ENCODE results near the gene PPP1R27.
"Not testable (repeated sequence)": the region's sequence is repeated elsewhere in the genome, so short reads cannot be mapped to it uniquely, and the experiment has no call there.

Gene PPP1R27

GRCh38 chr17:81840826-81841778 lies 6.3 kb upstream of the PPP1R27 start:
- DNase-seq (ENCODE audit: low spot score), result no peak

- DNase-seq (ENCODE audit: low spot score), result not testable (repeated sequence)
These were observed 5.2 kb upstream of the PPP1R27 start for GRCh38 chr17:81840059-81840458.

DNA sequence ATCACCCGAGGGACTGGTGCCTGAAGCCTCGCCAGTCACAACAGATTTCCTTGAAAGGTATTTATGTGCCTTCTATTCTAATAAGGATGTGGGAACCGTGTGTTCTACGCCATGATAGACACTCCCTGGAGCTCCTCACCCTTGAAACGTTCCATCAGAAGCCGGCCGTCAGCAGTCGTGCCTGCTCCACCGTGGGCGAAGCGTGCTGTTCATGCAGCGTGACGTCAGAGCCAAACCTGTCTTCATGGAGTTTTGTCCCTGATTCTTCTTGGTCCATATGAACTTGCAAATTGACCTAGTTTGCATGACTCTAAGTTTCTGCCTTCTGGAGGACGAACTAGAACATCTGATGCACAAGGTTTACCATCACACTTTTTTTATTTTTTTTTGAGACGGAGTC lies 4.5 kb upstream of the PPP1R27 start:
- DNase-seq (ENCODE audit: low spot score), result no peak

- DNase-seq (ENCODE audit: low spot score), result no peak
These were observed 4.0 kb upstream of the PPP1R27 start for GRCh38 chr17:81838753-81839255.

DNA sequence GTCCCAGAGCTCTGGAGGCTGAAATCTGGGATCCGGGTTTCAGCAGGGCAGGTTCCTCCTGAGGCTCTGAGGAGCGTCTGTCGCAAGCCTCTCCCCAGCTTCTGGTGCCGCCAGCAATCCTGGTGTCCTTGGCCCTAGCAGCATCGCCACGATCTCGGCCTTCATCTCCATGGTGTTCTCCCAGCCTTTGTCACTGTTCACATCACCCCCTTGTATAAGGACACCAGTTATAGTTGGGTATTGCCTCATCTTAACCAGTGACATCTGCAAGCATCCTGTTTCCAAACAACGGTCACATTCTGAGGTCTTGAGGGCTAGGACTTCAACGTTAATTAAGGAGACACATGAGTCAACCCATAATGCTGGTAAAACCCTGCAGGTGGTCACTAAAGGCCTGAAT lies 2.8 kb upstream of the PPP1R27 start:
- DNase-seq (ENCODE audit: low spot score), result no peak

DNA sequence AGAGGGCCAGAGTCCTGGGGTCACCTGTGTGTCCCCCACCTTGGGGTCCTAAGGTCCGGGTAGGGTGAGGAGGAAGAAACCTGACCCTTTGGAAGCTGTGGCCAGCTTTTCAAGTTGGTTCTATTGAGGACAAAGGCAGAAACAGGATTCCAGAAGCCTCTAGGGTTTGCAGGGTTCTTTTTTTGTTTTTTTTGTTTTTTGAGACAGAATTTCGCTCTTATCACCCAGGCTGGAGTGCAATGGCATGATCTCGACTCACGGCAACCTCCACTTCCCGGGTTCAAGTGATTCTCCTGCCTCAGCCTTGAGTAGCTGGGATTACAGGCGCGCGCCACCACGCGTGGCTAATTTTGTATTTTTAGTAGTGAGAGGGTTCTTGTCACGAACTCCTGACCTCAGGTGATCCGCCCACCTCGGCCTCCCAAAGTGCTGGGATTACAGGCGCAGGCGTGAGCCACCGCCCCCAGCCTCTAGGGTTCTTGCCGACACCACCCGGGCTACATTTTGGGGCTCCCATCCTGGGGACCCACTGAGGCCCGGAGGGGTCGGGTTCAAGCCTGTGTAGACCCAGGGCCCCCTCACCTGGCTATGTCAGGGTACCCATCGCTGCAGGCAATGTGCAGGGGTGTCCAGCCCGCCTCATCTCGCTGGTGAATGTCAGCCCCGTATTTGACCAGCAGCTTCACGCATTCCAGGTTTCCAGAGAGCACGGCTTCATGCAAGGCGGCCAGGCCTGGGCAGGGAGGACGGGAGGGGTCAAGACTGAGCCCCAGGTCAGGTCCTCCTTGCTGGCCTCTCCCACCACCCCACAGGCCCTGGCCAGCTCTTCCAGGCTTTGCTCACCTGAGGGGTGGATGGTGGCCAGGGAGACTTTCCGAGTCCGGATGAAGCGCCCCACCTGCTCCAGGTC lies 674 bp downstream of the PPP1R27 start:
- no peak for DNase-seq (ENCODE audit: low spot score)

- DNase-seq (ENCODE audit: low spot score), result peak; percentile 100
These were observed 1.5 kb downstream of the PPP1R27 start, which contains the start of gene MCRIP1 for GRCh38 chr17:81833160-81833920. MCRIP1 (minus strand) TSS chr17:81833291; CDS start chr17:81824506, 8,785 bp downstream.

- peak; percentile 83 for DNase-seq (ENCODE audit: low spot score)
These were observed 2.2 kb downstream of the PPP1R27 start for GRCh38 chr17:81832608-81833159.

GRCh38 chr17:81831957-81832607 lies 2.8 kb downstream of the PPP1R27 start:
- DNase-seq (ENCODE audit: low spot score), result no peak

- DNase-seq (ENCODE audit: low spot score), result no peak
These were observed 3.3 kb downstream of the PPP1R27 start for GRCh38 chr17:81831563-81831956.

GRCh38 chr17:81829858-81830257 lies 5.0 kb downstream of the PPP1R27 start:
- no peak for DNase-seq (ENCODE audit: low spot score)

- DNase-seq (ENCODE audit: low spot score), result no peak
These were observed 6.2 kb downstream of the PPP1R27 start for GRCh38 chr17:81828656-81829055.

DNA sequence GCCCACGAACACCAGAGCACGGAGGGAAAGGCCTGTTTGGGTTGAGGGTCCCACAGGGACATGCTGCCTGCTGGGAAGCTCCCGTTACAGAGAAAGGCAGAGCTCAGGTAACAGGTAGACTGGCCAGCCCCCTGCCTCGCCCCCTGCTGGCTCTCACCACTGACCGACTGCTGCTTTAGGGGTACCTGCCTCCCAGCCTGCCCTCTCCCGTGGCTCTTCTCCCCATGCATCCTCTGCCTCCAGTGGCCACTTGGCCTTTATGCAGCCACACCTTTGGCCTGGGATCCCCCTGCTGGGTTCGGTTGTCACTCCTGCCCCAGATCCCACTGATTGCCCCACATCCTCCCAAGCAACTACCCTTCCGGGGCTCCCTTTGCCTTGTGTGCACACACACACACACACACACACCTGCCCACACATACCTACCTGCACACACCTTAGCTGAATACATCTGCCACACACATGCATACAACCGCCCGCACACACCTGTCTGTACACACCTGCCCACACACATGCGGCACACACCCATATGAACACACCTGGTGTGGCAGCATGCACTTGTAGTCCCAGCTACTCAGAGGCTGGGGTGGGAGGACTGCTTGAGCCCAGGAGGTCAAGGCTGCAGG lies 8.9 kb downstream of the PPP1R27 start:
- no peak for DNase-seq (ENCODE audit: low spot score)

- no peak for DNase-seq (ENCODE audit: low spot score)
These were observed 10.3 kb downstream of the PPP1R27 start for GRCh38 chr17:81824595-81824994.

DNA sequence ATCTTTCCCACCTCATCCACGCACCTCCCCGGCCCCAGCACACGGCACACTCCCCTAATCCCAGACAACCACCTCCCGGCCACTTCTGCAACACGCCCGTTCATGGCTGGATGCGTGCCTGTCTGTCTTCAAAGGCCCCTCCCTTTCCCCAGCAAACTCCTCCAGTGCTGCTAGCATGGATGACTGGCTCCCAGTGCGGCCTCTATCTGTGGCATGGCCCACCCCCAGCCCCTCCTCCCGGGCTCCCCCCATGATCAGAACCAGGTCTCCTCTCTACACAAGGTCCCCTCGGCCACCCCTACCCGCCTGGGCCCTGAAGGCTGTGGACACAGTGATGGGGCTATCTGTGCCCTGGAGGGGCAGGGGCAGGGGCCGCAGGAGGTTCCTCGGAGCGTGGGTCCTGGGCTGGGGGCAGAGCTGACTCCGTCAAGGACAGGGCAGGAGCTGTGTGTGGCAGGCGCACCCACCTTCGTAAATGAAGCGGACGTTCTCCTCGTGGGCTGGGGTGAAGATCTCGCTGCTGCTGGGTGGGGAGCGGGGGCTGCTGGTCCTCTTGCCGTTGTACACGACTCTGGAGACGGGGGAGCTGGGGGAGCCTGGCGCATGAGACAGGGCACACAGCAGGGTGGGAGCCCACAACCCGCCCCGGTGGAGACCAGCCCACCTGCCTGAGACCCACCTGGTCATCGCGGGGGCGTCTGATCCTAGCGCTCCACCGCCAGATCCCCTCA lies 10.9 kb downstream of the PPP1R27 start:
- no peak for DNase-seq (ENCODE audit: low spot score)

DNA sequence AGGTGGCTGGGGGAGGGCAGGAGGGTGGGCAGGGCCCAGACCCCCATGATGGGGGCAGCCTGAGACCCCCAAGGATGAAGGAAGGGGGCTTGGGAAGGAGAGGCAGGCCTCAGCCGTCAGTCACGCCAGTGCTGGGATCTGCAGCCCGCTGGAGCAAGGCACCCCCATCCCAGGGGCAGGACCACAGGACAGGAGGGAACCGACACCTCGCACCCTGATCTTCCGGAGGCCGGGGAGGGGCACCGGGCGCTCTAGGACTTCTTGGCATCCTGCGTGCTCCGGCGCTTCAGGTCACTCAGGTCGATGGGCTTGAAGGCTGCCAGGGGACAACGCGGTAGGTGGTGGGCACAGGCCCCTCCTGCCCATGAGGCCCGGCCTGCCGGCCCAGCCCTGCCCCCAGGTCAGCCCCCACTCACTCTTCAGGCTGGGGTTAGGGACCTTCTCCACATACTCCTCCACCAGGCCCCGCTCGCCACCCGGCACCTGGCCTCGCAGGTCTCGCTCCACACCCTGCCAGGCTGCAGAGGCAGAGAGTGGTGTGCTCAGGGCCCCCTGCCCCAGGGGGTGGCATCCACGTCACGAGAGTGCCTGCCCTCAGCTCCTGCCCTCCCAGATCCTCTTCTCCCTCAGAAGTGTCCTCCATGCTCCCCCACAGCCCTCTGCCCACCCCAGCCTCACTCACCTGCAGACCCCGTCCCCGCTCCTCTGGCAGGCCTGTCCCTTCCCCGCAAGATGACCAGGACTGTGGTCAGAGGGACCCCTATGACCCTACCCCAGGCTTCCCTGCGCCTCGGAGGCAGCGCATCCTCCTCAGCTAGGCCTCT lies 11.6 kb downstream of the PPP1R27 start:
- DNase-seq (ENCODE audit: low spot score), result no peak

- no peak for DNase-seq (ENCODE audit: low spot score)
These were observed 12.6 kb downstream of the PPP1R27 start for GRCh38 chr17:81822312-81822637.

- DNase-seq (ENCODE audit: low spot score), result no peak
These were observed 13.1 kb downstream of the PPP1R27 start for GRCh38 chr17:81821603-81822311.
